GM23338 (cell line): ENCODE results near the gene MATK.

ENCODE experiments used
- CREB1 ChIP-seq: fragments of 250-450 bp; sonication (Bioruptor Pico); IDR thresholded peaks from 2 replicates; pipeline ENCODE4 v1.5.0; 2020; ENCODE audit warnings: low read depth, mild to moderate bottlenecking, moderate library complexity
- CTCF ChIP-seq, 2 experiments: fragments of 200-600 bp in 1 of 2; sonication (generic) in 1 of 2; conservative IDR thresholded peaks; 2 replicates each; pipeline versions ENCODE4 v1.5.1 to v1.6.1; 2016 to 2017; ENCODE audit warnings: antibody characterized with exemption in 2 of 2, low read depth in 2 of 2, mild to moderate bottlenecking in 2 of 2, moderate library complexity in 1 of 2
- EZH2 ChIP-seq: fragments of 200-600 bp; sonication (generic); IDR thresholded peaks from one replicate; pipeline ENCODE4 v1.8.0; 2017; ENCODE audit warnings: antibody characterized with exemption, mild to moderate bottlenecking, low read depth; ENCODE audit not compliant: unreplicated experiment
- EZH2phosphoT487 ChIP-seq: fragments of 200-600 bp; sonication (generic); IDR thresholded peaks from one replicate; pipeline ENCODE4 v1.8.1; 2018; ENCODE audit warnings: antibody characterized with exemption; ENCODE audit not compliant: unreplicated experiment
- JUNB ChIP-seq: IDR thresholded peaks from one replicate; pipeline ENCODE4 v1.6.1; 2016; ENCODE audit warnings: antibody characterized with exemption; ENCODE audit not compliant: unreplicated experiment
- NANOG ChIP-seq: IDR thresholded peaks from 2 replicates; pipeline ENCODE4 v1.6.1; 2016; ENCODE audit warnings: antibody characterized with exemption, borderline replicate concordance
- POLR2AphosphoS5 ChIP-seq: IDR thresholded peaks from 2 replicates; pipeline ENCODE4 v1.6.1; 2016; ENCODE audit warnings: antibody characterized with exemption, low read depth
- ZNF114 ChIP-seq: fragments of 250-450 bp; sonication (Bioruptor Pico); IDR thresholded peaks from 2 replicates; pipeline ENCODE4 v1.5.0; 2020; ENCODE audit warnings: mild to moderate bottlenecking, moderate library complexity
- ZNF331 ChIP-seq: fragments of 250-450 bp; sonication (Bioruptor Pico); IDR thresholded peaks from 2 replicates; pipeline ENCODE4 v1.5.0; 2020; ENCODE audit warnings: low read depth, mild to moderate bottlenecking, moderate library complexity
- TF ChIP-seq, protein P1 (sequence below): IDR thresholded peaks from one replicate; pipeline ENCODE4 v1.6.1; 2018; ENCODE audit warnings: antibody characterized with exemption; ENCODE audit not compliant: unreplicated experiment
- TF ChIP-seq, protein P2 (sequence below): IDR thresholded peaks from 2 replicates; pipeline ENCODE4 v1.6.1; 2016; ENCODE audit warnings: antibody characterized with exemption

- TF ChIP-seq CTCF (conservative IDR thresholded peaks at IDR 0.05; ENCODE audit: low read depth in 2 of 2): no peak
- TF ChIP-seq EZH2: no peak
- TF ChIP-seq, protein P1, sequence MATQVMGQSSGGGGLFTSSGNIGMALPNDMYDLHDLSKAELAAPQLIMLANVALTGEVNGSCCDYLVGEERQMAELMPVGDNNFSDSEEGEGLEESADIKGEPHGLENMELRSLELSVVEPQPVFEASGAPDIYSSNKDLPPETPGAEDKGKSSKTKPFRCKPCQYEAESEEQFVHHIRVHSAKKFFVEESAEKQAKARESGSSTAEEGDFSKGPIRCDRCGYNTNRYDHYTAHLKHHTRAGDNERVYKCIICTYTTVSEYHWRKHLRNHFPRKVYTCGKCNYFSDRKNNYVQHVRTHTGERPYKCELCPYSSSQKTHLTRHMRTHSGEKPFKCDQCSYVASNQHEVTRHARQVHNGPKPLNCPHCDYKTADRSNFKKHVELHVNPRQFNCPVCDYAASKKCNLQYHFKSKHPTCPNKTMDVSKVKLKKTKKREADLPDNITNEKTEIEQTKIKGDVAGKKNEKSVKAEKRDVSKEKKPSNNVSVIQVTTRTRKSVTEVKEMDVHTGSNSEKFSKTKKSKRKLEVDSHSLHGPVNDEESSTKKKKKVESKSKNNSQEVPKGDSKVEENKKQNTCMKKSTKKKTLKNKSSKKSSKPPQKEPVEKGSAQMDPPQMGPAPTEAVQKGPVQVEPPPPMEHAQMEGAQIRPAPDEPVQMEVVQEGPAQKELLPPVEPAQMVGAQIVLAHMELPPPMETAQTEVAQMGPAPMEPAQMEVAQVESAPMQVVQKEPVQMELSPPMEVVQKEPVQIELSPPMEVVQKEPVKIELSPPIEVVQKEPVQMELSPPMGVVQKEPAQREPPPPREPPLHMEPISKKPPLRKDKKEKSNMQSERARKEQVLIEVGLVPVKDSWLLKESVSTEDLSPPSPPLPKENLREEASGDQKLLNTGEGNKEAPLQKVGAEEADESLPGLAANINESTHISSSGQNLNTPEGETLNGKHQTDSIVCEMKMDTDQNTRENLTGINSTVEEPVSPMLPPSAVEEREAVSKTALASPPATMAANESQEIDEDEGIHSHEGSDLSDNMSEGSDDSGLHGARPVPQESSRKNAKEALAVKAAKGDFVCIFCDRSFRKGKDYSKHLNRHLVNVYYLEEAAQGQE: no peak
- TF ChIP-seq EZH2phosphoT487: no peak
- TF ChIP-seq POLR2AphosphoS5: no peak
- TF ChIP-seq JUNB: no peak
- TF ChIP-seq ZNF114 (CRISPR knock-in tag): no peak
- no peak for TF ChIP-seq CREB1 (CRISPR knock-in tag)
- TF ChIP-seq, protein P2, sequence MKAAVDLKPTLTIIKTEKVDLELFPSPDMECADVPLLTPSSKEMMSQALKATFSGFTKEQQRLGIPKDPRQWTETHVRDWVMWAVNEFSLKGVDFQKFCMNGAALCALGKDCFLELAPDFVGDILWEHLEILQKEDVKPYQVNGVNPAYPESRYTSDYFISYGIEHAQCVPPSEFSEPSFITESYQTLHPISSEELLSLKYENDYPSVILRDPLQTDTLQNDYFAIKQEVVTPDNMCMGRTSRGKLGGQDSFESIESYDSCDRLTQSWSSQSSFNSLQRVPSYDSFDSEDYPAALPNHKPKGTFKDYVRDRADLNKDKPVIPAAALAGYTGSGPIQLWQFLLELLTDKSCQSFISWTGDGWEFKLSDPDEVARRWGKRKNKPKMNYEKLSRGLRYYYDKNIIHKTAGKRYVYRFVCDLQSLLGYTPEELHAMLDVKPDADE: no peak
- no peak for TF ChIP-seq NANOG
- no peak for TF ChIP-seq ZNF331 (CRISPR knock-in tag)
These were observed 47.6 kb upstream of the MATK start for GRCh38 chr19:3833578-3834348.
